Hematopoietic multipotent progenitor cell treated with erythropoietin and hydrocortisone succinate and interleukin-3 and kit ligand, for 6 days (in vitro differentiated cells): ENCODE measurements around the gene DCDC1.

ENCODE experiments used
- DNase-seq: peaks from one replicate; pipeline ENCODE4 v3.0.0-alpha.2; 2015

DCDC1 gene

DNA sequence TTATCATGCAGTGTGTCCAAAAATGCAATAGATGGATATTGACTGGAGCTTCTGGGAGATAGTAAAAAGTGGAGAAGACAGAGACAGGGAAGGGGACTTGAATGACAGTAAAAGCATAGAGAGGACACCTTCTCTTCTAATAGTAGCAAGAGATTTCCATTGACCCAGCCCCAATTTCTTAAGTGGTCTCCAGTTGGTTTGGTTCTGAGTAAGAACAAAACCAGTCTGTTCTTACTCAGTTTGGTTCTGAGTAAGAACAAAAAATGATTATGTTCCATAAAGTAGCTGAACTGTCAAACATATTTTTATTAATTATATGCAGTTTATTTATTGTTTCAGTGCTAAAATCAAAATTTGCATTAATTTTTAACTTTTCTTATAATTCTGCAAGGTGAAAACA is 466.6 kb downstream of the DCDC1 start:
- DNase-seq = no peak

DNA sequence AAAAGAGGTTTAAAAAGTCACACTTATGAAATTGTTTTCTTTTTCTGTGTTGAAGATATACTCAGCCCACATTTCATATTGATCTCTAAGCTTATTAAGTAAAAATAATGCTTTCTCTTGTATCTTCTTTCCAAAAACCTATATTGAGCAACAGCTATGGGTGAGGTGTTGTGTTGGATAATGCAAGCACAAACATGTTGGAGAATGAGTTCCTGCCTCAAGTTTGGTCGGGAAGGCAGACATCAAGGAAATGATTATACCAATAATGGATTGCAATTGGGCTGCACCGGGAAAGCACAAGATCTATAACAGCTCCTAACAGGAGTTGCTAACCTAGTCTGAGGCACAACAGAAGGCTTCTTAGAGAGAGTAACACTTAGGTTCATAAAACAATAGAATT is 474.5 kb downstream of the DCDC1 start:
- no peak for DNase-seq

DNA sequence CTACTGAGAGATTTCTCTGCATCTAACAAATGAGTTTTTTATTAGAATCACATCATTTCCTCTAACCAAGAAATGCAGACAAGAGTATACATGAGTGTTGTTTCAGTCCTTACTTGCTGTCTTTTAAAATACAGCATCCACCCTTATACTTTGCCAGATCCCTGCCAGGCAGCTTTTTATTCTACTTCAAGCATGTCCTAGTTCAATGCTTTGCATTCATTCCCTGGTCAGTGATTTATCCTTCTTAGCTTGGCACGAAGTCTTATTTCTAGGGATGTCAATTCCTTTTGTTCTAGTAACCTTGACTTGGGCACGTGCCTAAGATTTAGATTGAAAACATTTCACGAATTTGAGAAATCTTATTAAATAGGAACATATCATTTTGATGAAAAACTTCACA is 476.2 kb downstream of the DCDC1 start:
- no peak for DNase-seq

DNA sequence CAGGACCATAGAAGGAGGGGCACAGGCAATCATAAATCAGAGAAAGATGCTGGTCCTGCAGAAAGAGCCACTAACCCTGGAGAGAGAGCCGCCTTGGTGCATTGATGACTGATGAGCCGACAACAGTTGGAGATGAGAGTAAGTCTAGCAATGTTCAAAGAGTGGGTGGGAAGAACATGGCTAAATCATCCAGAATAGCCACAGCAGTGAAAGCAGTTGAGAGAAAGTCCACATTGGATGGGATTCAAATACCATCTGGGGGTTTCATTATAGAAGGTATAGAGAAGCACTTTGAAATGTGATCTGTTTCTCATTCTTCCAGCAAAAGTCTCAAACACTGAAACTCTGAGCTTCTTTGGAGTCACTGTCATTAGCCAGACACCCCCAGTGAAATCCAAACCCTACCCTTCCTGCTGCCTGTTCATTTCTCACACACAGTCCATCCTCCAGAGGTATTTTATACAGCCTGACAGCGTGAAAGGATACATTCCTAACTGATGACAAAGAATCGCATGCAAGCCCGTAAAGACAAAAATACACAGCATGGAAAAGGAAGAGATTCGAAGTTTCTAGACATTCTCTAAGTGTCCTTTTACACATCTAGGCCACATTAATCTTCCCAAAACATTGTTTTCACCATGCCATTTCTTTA is 480.3 kb downstream of the DCDC1 start:
- DNase-seq = no peak

DNA sequence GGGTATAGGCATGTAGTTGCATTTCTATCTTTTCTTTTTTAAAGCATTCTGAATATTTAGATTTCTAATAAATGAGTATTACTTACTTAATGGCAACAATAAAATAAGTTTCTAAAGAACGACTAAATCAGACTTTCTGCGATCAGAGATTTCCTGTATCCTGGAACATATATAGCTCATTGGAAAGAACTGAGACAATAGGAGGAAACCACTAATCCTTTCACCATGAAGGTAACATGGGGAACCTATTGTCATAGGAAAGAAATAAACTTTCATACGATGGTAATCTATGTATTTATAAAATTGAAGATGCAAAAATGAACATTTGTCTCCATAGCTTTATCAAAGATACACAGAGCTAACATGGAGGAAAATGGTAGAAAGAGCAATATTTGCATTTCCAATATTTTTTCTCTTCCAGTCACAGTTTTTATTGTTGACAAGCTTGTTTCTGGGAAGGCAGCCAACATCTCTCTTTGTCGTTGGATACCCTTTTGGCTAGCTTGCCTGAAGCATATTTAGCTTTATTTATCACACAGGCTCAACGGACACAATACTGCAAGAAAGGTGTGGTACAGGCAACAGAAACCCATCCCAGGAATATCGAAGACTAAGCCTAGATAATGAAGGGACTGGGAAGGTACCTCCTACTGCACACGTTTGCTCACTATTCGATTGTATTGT is 490.1 kb downstream of the DCDC1 start:
- no peak for DNase-seq

DNA sequence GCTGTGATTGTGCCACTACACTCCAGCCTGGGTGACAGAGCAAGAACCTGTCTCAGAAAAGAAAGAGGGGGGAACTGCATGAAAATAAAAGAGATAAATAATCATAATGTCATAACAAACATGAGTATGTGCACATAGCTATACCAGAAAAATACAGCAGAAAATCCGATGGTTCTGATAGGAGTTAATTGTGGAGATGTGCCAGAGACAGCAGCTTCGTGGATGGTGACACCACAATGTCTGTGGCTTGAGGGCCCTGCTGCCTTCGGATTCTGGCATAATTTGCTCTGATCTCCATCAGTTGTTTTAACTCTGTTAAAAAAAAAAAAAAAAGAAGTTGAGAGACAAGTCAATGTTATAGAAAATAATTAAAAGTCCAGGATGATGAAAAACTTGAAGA is 491.1 kb downstream of the DCDC1 start:
- DNase-seq = no peak

DNA sequence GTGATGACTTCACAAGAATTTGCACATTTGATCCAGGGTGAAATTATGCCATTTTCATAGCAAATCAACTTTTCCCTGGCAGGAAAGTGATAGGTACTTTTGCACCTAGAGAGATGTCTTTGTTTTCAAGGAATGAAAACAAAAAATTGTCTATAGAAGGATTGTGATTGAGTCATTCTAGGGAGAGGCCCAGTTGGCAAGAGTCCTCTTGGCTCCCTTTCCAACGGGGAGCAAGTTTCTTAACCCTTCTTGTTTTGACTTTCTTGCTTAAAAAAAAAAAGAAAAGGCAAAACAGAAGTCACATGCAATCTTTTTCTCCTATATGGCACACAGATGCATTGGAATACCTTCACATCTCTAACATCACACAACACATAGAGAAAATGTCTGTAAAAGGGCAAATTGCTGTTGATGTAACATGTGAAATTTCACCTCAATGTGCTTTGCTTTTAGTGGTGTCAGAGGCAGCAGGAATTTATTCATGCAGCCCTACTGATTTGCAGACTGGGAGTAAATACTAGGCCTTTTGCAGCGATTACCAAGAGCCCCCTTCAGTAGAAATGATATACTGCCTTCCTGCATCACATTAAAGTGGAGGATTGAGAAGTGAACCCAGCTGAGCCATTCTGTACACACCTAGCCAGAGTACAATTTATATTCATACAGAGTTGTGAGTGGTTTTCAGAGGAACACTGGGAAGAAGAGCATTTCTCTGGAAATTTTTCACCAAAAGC is 492.7 kb downstream of the DCDC1 start:
- no peak for DNase-seq

DNA sequence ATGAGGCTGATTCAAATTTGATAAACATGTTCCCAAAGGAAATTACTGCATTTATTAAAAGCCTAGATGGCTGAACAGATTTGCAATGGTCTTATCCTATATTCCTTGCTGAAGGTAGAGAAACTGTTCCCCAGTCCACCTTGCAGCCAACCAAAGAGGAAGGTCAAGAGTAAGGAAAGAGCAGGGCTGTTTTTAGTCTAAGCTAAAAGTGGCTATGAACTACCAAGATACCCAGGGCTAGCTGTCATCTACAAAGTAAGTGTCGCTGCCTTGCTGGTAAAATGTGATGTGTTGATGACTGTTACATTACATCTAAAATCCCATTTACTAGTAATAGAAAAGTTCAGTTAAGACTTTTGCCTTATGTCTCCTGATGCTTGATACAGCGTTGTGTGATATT is 493.3 kb downstream of the DCDC1 start:
- no peak for DNase-seq

DNA sequence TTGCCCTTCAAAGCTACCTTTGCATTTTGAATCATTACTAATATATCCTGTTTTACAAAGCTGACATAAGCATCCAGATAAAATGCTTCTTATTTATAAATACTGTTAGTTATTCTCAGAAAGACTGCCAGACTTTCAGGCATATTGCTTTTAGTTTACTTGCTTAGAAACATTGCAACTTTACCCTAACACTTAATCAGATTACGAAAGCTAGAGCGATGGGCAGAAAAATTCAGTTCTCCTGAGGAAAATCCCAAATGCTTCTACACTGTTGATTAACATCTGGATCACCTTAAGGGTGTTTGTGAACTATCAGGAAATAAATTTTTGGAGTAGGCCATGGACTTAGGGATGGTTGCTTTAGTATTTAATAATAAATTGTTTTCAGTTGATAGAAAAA is 493.7 kb downstream of the DCDC1 start:
- no peak for DNase-seq

DNA sequence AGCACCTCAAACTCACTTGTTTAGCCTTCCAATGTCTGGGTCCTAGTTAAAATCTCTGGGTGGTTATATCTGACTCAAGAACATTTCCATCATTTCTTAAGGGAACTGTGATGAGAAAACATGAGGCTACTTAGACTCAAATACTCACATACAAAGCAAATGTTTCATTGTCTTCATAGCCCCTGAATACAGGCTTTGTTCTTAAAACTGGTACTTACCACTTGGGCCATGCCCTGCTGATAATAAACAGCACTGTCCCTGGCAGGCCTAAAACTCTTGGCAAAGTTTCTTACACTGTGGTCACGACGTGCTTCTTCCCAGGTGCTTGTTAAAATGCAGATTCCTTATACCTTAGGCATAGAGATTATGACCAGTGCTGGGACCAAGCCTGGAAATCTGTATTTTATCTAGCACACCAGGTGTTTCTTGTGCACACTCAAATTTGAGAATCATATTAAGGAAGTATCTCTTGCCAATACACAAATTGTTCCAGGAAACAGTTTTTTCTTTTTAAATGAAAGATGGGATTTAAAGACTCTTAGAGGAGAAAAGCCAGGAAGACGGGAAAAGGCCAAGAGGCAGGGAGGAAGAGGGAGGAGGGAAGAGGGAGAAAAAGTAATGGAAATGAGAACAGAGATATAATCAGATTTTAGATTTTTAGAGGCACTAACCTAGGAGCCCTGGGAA is 495.5 kb downstream of the DCDC1 start:
- no peak for DNase-seq

DNA sequence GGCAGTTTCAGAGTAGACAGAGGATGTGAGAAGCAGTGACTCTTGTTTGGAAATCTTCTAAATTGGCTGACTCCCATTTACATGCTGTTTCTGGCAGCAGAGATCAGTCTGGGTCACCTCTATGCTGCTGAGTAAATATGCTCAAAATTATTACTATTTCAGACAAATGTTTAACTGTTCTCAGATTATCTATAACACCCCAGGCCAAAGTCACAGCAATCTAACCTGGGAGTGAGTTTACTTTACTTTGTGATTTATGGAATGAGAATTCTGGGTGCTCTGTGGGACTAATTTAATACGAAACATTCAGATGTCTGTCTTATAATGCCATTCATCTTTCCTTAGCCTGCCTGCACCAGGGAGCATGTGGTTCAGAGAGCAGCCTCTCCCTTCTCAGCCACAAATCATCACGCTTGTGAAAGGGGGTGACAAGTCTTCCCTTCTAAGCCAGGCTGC is 500.9 kb downstream of the DCDC1 start:
- no peak for DNase-seq

DNA sequence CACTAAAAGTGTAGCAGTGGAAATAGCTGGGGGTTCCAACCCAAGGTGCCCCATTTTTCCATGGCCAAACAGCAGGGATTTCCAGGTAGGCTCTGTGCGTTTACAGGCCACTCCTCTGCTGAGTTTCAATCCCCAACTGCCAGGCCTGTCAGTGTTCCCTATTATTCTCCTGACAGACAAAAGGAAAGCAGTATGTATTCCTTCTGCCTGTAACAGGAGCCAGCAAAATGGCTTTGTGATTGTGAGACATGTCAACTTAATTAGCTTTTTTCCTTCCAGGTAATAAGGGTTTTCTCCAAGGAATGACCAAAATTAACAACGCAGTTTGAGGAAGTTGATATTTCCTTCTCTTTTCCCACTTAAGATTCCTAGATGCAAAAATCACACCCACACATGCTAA is 506.3 kb downstream of the DCDC1 start:
- no peak for DNase-seq

DNA sequence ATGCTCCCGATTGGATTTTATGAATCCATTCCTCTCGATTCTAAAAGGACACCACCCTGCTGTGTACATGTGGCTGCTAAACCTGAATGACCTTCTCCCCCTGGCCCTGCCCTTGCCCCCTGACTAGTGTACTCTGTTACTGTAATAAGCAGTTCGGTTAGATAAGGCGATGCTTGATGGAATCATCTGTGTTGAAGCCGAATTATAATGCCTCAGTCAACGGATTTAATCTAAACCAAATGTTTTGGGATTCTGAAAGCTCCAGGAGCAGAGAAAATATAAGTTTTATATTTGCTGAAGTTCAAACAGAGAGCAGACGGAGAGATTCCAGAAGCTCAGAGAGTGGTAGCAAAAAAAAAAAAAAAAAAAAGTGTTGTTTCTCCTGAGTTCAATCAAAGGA is 508.0 kb downstream of the DCDC1 start:
- no peak for DNase-seq

DNA sequence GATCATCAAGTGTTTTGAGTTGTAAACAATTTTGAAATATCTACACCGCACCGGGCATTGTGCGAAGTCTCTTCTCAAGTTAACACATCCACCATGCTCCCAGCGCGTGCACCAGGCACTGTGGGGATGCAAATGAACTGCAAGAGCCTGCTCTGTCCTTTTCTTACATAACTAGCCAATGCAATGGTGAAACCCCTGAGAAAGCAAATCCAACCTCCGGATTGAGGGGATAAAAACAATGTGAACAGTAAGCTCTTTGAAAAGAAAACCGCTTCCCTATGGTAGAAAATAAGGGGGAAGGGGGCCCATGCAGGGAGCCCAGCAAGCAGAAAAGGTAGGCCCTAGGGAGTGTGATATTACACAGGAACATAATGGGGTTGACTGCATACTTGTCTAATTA is 508.5 kb downstream of the DCDC1 start:
- DNase-seq = no peak

DNA sequence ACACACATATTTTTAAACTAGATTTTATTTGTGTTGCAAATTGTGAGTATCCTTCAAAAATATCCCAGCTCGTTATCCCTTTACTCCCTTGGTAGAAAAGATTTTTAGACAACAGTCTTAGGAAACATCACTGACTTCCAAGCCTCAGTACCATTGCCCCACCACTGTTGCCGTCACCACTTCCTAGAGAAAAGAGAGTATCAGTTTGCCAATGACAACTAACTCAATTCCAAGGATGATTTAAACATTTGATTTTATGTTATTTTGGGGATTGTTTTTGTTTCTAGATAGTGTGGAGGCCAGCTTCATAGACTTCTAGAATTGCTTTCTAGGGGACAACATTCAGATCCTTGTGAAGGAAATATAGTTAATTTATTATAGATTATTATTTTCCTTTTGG is 509.4 kb downstream of the DCDC1 start:
- DNase-seq = no peak

DNA sequence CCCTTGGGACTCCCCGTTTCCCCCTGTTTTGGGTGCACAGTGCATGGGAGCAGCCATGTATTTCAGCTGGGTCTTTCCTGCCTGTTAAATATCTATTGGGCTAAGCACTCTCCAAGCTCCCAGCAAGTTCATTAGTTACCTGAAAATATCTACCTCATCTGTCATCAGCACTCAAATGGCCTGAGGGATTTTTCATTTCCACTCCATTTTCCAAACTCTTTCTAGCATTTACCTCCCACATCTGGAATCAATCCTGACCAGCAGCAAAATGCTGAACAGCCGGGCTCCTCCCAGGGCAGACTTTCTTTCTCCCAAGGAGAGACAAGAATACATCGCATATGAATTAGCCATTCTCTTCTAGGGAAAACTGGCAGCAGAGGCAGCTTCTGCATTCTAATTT is 509.9 kb downstream of the DCDC1 start:
- no peak for DNase-seq

DNA sequence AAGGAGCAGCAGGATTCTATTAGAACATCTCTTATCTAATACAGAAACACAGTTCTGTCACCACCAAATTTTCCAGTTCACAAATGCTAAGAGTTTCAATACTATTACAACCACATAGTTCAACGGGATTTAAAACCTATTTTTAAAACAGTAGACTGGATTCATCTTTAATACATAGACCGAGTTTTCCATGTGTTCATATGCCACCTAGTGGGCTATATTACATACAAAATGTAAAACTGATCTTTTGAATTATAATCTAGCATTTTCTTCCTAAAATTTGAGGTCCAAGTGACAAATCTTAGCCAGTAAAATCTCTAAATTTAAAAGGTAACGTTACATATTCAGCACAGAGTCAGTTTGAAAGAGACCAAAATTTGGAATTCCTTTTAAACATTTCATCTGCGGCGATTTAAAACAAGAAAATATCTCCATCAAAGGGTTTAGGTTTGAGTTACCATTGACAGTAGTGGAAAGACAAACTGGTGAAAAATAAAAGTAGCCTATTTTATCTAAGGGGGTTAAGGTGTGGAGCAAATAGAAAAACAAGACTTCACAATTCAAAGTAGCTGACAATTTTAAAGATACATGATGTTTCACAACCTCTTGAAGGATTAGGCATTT is 514.0 kb downstream of the DCDC1 start:
- DNase-seq = peak; percentile 32

DNA sequence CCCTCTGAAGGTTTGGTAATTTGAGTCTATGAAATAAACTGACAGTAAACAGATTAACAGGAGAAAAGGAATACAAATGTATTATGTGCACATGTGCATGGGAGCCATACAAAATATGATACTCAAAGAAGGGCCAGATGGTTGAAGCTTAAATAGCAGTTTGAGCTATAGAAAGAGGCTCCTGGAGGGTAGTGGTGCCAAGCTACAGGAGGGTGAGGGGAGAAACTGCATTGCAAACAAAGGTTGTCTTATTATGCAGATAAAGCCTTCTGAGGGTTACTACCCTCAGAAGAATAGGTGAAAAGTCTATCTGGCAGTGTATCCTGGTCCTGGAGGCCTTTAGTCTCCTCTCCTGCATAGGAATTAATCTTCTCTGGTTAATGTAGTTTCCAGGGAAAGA is 516.1 kb downstream of the DCDC1 start:
- DNase-seq = no peak

DNA sequence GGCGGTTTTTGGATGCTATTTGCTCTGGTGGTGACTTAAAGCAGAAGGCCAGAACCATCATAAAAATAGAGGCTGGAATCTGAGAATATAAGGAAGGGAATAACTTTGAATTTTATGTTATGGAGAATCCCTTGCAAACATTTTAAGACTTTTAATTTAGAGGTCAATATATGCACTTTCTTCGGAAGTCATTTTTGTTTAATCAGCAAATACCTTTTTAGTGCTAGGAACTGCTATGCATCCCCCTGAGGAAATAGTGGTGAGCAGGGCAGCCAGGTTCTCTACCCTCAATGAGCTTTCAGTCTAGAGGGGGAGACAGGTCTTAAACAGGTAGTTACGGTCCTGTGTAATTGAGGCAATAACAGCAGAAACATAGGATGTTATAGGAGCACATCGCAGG is 516.9 kb downstream of the DCDC1 start:
- no peak for DNase-seq

DNA sequence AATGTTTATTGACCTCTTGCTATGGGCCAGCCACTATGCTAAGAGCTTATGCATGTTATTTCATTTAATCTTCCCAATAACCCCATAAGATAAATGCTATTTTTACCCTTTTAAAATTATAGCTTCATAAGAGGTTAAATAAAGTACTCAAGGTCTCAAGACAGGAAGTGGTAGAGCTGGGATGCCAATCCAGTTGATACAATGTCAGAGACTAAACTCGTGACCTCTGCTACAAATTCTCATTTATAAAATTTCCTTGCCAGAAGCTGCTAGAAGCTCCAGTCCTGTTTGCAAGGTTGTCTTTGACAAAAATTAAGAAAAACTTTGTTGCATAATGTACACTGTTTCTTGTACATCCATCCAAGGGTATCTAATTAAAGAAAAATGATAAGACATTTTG is 517.4 kb downstream of the DCDC1 start:
- DNase-seq = no peak

DNA sequence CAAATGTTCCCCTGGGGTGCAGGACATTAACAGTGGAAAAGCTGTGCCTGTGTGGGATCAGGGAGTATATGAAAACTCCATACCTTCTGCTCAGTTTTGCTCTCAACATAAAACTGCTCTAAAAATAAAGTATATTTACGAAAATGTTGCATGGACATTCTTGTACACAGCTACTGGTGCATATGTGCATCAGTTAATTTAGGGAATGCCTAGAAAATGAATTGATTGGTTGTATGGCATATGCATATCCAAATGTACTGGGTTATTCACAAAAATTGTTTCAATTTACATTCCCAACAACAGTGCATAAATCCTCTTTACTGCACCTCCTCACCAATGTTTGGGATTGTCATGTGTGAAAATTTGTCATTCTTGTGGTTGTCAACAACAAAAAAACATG is 532.3 kb downstream of the DCDC1 start:
- DNase-seq = no peak

DNA sequence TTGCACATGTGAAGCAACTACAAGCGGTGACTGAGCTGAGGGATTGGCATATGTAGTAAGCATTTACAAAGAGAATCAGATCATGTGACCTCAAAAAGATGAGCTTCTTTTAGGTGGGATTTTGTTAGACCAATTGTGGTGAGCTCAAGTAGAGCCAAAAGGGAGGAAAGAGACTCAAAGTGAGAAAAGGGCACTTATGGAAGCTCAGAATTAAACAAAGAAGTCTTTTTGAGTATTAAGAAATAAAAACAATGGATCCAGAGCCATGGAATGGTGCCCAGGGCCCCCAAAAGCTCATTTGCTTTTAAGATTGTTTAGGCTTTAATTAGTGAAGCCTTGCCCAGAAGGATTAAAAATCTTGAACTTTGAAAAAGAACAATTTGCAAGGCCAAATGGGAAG is 536.7 kb downstream of the DCDC1 start:
- no peak for DNase-seq

DNA sequence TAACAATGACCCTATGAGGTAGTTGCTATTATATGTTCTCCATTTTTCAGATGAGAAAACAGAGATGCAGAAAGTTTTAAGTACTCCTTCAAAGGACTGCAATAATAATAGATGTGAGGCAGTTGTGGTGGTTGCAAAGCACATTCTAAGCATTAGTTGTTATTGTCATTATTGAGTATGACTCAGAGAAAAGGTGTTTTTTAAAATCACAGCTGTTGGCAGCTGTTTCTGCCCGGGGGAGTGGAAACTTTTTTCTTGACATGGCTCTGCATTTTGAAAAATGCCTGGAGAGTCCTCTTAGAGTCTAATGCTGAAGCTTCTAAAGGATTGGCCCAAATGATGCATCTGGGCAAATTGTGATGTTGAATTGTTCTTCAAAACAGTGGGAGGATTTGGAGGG is 538.9 kb downstream of the DCDC1 start:
- DNase-seq = no peak
